ENCODE data around the gene SHD.
"Not testable (repeated sequence)": the region's sequence is repeated elsewhere in the genome, so short reads cannot be mapped to it uniquely, and the experiment has no call there.

SHD gene, protein sequence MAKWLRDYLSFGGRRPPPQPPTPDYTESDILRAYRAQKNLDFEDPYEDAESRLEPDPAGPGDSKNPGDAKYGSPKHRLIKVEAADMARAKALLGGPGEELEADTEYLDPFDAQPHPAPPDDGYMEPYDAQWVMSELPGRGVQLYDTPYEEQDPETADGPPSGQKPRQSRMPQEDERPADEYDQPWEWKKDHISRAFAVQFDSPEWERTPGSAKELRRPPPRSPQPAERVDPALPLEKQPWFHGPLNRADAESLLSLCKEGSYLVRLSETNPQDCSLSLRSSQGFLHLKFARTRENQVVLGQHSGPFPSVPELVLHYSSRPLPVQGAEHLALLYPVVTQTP

GRCh38 chr19:4278419-4279266 lies at the start of gene SHD:
Gene SHD, plus strand, starts transcription at chr19:4279266. Its CDS starts 798 bp downstream, at chr19:4280064.
- no peak for TF ChIP-seq CTCF (IDR thresholded peaks at IDR 0.05; ENCODE audit: control insufficient read depth, insufficient read depth, low read depth, low read length, missing control alignments)
- no peak within 1 kb of the TSS for H3K4me3 ChIP-seq (ENCODE audit: control insufficient read depth, low read depth, low read length)
- no peak for DNase-seq (ENCODE audit: low read depth)

DNA sequence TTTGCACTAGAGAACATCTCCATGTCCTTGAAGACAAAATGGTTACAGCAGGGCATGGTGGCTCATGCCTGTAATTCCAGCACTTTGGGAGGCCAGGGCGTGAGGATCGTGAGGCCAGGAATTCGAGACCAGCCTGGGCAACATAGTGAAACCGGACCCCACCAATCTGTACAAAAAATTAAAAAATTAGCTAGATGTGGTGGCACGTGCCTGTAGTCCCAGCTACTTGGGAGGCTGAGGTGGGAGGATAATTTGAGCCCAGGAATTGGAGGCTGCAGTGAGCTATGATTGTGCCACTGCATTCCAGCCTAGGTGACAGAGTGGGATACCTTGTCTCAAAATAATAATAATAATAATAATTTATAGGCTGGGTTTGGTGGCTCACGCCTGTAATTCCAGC lies 48.8 kb upstream of the SHD start:
- DNase-seq (ENCODE audit: low read depth); H3K4me3 ChIP-seq (ENCODE audit: control insufficient read depth, low read depth, low read length): not testable (repeated sequence)

- not testable (repeated sequence) for H3K4me3 ChIP-seq (ENCODE audit: control insufficient read depth, low read depth, low read length); DNase-seq (ENCODE audit: low read depth)
Measured at GRCh38 chr19:4231521-4231920, 47.5 kb upstream of the SHD start.

GRCh38 chr19:4232139-4232538 lies 46.9 kb upstream of the SHD start:
- H3K4me3 ChIP-seq (ENCODE audit: control insufficient read depth, low read depth, low read length); DNase-seq (ENCODE audit: low read depth): not testable (repeated sequence)

DNA sequence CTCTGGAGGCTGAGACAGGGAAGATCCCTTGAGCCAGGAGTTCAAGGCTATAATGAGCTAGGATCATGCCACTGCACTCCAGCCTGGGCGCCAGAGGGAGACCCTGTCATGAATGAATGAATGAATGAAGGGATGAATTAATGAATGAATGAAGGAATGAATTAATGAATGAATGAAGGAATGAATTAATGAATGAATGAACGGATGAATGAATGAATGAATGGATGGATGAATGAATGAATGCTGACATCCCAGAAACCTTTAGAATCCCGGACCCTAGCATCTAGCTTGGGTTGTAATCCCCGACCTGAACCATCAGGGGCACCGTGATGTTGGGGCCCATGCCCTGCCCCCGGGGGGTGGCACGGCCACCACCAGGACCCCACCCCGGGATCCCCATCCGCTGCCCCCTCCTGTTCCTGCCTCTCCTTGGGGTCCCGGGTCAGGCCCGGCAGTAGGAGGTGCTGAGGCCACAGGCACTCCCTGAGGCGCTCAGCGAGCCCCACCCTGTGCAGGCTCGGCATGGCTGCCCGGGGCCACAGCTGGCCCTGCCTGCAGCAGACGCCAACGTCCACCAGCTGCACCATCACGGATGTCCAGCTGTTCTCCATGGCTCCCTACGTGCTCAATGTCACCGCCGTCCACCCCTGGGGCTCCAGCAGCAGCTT lies 46.3 kb upstream of the SHD start:
- H3K4me3 ChIP-seq (ENCODE audit: control insufficient read depth, low read depth, low read length): no peak overlapping the region

GRCh38 chr19:4233282-4233853 lies 45.7 kb upstream of the SHD start:
- no peak for DNase-seq (ENCODE audit: low read depth)
- peak; percentile 78 for TF ChIP-seq CTCF (IDR thresholded peaks at IDR 0.05; ENCODE audit: control insufficient read depth, insufficient read depth, low read depth, low read length, missing control alignments)
- H3K4me3 ChIP-seq (ENCODE audit: control insufficient read depth, low read depth, low read length): no peak overlapping the region

More for the DNA sequence above, 46.3 kb upstream of the SHD start:
- DNase-seq (ENCODE audit: low read depth): no peak
- no peak for TF ChIP-seq CTCF (IDR thresholded peaks at IDR 0.05; ENCODE audit: control insufficient read depth, insufficient read depth, low read depth, low read length, missing control alignments)

- no peak for DNase-seq (ENCODE audit: low read depth)
- TF ChIP-seq CTCF (IDR thresholded peaks at IDR 0.05; ENCODE audit: control insufficient read depth, insufficient read depth, low read depth, low read length, missing control alignments): no peak
- H3K4me3 ChIP-seq (ENCODE audit: control insufficient read depth, low read depth, low read length): no peak overlapping the region
Measured at GRCh38 chr19:4234142-4234861, 44.8 kb upstream of the SHD start.

Data from AG09309 (cell line).